GM21526 (cell line): ENCODE results near the gene CWC27.

Source experiments
- ATAC-seq: cut with Tn5 transposase; IDR thresholded peaks from one replicate; pipeline ENCODE4 v1.9.1; 2021; ENCODE audit warnings: moderate library complexity; ENCODE audit not compliant: unreplicated experiment, low FRiP score

CWC27 gene

DNA sequence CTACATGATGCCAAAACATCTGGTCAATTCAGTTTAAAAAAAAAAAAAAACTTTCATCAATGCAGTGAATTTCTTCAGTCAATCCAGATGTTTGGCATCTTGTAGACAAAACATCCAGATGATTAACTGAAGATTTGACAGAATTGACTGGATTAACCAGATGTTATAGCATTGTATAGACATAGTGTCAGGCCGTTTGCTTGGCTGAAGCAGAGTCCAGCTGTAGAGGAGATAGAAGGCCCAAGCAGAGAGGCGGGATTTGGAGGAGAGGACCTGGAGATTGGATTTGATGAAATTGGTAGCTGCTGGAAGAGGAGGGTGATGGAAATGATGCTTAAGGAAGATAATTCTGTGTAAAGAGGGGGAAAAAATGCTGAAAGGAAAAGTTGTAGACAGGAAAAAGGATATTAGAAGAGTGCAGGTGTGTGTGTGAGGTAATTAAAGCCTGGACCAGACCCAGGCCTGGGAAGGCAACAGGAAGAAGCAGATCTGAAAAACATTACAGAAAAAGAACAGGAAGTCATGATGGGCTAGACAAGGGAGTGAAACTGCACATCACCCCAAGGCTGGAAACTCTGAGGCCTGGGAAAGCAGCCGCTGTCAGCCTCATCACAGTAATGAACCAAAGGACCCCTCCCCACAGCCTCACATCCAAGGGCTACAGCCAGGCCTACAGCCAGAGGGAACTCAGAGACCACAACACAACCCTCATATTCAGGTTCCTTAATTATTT is 258.3 kb downstream of the CWC27 start:
- ATAC-seq, result no peak

DNA sequence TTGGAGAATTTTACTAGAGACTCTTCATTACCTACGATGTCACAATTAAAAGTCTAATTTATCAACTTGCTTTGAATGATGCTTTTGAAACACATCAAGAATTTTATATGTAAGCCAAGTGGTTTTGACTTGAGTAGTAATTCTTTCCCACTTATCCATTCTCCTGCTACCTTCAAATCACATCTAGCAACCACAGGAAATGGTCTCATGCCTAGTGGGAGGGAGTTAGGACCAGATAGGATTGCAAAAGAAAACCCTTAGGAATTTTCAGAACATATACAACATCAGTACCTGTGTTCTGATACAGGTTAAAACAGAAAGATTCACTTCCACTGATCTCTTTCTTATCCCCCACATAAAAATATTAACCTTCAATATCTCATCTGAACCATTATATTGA is 260.4 kb downstream of the CWC27 start:
- no peak for ATAC-seq

DNA sequence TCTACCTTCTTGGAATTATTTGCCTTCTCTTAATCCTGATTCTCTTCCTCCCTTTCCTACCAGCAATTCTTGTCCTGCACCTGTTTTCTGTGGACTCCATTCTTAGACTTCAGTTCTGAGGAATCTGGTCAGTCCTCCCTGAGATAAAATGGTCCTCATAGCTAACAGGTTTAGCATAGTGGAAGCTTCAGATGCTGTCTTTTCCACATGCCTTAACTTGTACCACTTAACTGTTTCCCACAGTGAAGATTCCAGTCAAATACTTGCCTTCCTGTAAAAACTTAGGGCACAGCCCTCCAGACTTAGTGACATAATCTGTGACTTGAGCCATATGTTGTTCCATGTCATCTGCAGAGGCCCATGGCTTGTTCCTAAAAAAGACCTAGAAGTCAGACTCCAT is 261.3 kb downstream of the CWC27 start:
- no peak for ATAC-seq

DNA sequence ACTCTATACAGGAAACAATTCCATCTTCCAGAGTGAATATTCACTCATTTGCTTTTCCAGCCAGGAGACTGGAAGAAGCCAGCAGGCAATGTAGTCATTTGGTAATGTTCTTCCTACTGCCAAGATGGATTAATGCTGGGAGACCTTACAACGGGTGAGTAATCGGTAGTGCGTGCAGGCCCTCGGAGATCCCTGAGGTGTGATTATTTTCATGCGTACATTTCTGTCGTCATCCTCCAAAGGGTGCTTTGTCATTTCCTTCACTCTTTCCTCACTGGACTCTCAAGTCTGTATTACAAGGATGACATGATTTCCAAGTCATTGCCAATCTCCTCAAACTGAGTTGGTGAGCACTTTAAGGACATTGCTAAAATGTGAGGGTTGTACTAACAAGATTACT is 263.5 kb downstream of the CWC27 start:
- no peak for ATAC-seq

DNA sequence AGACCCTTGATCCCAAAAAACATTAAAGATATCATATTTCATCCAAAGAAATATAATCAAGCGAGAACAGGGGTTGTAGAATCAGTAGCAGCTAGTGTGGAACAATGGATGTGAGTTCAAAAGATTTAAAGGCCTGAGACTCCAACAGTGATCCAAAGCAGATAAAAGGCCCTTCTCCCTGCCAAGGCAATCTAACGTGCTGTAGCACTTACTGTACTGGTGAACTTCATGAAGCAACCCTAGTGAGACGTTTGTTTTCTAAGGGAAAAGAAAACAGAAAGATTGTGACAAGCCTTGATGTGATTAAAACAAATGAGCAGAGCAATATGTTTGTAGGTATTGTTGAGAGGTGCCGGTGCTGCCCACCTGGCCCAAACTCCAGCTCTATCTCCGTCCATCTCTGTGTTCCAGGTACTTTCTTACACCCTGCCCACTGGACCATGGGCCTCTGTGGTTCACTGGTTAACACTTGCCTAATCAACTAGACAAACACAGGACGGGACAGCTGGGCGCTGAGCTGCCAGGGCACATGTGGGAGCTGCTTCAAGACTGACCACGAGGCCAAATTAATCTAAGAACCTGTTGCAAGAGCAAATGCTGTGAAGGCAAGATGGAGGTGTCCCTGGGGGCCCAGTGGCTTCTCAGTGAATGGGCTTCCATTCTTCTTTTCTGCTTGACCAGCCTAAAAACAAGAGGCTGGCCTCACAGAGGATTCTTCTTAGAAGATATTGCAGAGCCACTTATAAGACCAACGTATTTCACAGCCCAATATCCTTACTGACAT is 265.5 kb downstream of the CWC27 start:
- ATAC-seq, result no peak

DNA sequence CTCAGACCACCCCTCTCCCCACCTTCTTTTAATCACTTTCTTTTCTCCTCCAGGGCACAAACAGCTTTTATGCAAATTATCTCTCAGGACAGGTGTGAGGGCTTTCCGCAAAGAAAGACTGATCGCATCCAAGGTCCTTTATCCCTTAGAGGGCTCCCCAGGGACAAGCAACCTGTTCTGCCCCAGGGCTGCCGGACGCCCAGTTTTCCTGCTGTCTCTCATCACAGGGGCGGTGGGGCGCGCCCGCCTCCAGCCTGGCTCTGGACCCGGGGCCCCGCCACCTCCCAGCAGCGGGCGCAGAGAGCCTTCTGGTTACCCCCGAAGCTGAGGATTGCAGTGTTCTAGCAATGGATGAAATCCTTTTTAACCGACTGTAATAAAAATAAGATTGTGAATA is 266.1 kb downstream of the CWC27 start:
- no peak for ATAC-seq

DNA sequence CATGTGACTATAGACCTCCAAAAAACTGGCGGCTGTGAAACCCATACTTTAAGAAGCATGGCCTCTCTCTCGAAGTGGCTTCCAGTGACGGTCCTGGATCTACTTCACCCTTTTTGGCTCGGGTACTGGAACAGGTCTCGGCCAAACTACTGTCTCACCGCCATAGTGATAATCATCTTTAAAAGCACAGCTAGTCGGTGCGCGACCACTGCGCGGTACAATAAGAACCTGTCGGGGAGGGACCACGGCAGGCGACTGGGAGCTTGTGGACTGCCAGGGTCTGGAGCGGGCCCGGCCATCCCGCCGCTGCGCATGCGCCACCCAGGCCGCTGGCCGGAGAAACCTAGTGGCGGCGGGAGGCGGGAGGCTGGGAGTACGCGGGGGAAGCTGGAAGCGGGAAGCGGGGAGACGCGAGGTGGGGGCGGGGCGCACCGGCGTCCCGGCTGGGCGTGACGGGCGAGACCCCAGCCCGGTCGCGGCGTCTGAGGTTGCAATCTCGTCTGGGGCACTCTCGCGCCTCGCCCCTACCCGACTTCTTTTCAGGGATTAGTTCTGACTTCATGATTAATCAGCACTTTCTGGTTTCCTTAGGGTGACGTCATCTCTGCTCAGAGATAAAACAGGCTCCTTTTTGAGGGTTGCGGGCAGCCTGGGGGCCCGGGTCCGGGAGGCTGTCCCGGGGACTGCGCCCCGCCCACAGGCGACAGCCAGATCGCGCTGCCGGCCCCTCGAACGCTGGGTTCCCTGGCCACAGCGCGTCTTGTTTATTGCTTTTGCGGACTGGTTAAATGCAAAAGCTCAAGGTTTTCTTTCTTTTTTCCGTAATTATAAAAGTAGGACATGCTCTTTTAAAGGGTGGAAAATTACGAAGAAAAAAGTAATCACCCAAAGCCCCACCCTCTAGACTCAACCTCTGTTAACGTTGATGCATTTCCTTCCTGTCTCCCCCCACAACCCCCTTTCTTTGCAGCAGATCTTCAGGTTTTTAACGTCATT is 266.8 kb downstream of the CWC27 start:
- ATAC-seq, result peak; percentile 83

DNA sequence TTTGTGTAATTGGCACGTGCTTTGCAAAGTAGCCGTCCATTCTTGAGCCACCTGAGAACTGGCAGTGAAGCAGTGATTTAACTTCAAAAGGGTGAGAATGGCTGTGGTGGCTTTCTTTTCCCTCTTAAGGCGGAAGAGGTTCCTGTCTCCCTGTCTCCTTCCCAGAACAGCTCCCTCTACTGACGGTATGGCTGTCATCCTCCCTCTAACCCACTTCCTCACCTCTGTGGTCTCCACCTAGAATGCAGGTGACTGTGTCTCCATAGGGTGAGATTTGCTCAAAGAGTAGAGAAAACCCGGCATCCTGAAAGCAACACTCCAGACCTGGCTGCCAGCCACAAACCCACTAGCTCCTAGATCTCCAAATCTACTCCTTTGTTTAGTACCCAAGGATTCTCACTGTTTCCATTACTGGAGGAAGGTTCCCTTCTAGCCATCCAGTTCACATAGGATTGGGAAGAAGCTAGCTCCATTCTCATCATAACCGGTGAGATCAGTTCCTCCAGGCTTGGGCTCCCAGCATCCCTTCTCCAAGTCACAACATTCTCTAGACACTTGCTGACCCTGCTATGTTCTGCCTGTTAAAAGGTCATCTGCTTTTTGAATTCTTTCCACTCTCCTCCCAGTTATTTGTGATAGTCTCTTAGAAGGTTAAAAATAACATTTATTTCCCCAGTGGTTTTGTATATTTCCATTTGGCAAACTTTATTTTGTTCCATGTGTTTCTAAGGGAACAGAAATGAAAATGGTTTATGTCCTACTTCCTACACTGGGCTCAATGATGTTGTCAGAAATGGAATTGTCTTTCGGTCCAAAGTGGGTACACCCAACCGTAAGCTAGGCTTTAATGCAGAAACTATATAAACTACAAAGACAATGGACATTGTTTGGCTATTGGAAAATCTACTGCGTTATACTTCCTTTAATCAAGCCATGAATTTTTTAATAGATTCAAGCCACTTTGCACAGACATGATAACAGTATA is 269.4 kb downstream of the CWC27 start:
- no peak for ATAC-seq

DNA sequence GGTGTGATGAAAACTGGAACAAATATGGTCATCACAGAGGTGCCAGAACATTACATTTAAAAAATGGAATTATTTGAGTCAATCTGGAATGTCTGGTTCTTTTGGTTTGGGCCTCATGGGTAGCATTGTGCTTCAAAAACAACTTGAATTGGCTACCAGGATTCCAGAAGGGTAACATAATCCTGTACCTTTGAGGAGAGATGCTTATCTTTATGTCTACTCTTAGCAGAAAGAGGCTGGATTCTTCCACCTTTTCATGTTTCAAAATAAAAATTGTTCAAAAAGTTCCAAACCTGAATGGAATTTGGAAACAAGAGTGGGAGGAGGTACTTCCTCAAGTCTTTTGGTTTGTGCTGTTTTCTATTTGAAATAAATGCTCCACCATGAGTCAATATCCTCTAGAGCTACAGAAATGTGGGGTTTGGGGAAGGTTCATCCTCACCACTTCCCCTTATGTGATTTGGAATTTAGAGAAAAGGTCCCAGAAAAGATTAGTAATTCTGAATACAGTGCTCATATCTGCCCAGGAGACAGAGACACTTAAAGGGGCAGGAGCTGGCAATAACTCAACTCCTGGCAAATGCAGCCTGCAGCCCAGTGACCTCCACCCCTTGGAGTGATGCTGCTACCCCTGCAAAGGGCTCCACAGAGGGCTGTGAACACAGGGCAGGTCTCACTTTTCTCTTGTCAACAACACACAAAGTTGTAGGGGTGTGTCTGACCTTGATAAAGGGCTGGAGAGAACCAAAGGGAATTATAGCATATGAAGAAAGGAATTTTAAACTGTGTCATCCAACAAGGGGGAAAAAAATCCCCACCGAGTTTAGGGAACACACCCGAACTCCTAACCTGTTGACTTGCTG is 272.8 kb downstream of the CWC27 start:
- ATAC-seq, result no peak

DNA sequence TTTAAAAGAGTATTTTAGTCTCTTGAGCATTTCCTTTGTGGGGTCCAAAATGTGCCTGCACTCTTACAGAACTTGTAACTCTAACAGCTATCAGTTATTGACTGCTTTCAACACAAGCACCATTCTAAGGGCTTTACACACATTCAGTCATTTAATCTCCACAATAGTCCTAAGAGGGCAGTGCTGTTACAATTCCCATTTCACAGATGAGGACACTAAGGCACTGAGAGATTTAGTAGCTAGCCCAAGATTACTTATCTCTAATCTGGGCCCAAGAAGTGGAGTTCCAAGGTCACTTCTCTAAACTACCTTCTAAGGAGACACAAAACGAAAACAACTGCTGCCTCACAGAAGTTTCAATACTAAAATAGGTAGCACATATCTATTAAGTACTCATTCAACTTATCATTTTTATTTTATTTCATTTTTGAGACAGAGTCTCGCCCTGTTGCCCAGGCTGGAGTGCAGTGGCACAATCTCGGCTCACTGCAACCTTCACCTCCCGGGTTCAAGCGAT is 275.2 kb downstream of the CWC27 start:
- ATAC-seq, result peak; percentile 64

DNA sequence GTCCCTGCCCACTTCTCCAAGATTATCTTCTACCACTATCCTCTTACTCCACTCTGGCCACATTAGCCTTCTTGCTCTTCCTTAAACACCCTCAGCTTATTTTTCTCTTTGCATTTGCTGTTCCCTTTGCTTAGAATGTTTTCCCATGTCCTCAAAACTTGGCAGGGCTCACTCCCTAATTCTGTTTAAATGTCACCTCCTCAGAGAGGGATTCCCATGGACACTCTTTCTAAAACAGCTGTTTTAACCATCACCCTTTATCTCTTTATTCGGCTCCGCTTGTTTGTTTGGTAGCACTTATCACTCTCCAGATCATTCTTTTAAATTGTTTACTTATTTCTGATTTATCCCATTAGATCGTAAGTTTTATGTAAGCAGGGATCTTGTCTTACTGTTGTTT is 278.5 kb downstream of the CWC27 start:
- no peak for ATAC-seq

DNA sequence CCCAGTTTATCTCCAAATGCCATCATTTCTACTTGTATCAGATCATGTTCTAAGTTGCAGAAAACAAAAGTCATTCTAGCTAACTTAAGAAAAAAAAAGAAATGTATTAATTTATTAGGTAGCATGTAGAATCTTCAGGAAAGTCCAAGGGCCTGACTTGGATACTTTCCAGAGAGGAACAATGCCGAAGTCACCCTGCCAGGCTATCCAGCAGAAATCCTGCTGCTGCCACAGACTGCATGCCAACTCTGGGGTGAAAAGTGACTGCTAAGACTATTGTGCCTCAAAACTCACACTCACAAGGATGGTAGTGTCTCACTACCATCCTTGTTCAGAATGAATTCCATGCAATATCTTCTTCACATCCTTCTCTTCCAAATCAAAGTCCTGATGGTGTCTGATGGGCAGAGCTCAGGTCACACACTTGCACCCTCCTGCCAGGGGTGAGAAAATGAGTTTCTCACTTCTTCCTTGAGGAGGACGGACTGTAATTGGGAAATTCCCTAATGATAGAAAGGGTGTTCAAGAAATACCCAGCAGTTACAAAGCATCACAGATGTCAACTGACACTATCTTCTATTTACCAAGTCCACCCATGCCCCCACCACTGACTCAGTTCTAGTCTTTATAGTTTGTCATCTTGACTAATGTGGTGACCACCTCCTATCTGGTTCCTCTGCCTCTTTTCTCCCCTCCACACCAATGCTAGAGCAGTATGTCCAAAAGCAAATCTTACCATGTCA is 279.4 kb downstream of the CWC27 start:
- ATAC-seq, result peak; percentile 37

DNA sequence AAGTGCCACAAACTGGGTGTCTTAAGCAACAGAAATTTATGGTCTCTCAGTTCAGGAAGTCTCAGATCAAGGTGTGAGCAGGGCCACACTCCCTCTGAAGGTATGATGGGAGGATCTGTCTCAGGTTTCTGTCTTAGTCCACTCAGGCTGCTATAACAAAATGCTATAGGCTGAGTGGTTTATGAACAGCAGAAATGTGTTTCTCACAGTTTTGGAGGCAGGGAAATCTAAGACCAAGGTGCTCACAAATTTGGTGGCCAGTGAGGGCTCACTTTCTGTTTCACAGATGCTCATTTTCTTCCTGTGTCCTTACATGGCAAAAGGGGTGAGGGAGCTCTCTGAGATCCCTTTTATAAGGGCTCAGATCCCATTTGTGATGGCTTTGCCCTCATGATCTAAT is 281.4 kb downstream of the CWC27 start:
- no peak for ATAC-seq

DNA sequence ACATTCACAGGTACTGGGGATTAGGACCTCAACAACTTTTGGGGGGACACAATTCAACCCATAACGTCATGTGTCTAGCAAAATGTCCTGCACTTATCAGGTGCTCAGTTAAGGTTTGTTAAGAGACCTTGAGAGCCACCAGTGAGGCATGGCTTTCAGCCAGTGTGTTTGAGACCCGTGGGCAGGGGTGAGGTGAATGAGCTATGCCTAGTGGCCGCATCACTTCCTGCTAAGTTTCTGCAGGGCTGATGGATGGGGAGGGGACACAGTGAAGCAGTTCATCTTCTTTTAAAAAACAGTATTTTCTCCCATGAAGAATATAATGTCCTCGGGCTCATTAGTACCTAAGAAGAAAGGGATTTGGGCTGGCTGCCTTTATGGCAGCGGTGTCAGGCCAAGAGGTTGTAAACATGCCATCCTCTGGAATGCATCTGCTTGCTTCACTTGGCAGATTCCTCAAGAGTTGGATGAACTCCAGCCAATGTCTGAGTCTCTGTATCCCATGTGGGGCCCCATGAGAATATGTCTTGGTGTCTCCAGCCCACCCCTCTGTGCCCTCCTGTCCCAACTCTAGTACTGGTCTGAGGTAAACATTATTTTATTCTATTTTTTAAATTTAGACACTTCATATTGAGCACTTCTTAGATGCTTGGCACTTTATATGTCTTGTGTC is 282.2 kb downstream of the CWC27 start:
- no peak for ATAC-seq

DNA sequence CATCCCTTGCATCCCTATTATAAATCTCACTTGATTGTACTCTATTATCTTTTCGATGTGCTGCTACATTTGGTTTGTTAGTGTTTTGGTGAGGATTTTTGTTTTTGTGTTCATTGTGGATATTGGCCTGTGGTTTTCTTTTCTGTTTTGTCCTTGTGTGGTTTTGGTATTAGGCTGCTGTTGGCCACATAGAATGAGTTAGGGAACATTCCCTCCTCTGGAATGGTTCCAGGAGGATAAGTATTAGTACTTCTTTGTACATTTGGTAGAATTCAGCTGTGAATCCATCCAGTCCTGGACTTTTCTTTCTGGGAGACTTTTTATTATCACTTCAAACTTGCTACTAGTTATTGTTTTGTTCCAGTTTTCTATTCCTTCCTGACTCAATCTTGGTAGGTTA is 287.2 kb downstream of the CWC27 start:
- no peak for ATAC-seq

DNA sequence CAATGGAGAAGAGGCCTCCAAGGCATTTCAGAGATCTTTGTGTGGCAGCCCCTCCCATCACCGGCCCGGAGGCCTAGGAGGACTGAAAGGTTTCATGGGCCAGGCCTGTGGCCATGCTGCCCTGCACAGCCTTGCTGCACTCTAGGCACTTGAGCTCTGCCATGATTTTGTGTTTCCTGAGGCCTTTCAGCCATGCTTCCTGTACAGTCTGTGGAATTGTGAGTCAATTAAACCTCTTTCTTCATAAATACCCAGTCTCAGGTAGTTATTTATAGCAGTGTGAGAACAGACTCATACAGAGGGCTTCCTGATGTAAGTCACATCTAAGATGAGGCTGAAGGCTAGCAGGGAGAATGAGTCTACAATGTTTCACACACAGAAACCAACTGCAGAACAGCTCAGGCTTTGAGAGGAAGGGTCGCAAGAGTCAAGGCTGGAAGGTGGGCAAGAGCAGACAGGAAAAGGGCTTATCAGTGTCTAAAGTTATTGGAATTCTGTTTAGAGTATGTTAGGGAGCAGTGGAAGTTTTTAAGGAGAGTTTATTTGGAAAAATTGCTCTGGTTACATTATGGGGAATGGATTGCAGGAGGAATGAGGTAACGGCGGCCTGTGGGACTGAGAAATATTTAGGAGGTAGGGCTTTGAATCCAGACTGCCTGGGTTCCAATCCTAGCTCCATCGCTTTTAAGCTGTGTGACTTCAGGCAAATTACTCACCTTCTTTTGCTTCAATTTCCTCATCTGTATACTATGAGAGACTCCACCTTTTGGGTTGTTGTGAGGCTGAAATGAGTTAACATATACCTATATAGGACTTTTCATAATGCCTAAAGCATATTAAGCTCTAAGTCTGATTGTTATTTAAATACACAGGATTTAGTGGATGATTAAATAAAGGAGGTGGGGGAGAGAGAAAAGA is 291.2 kb downstream of the CWC27 start:
- no peak for ATAC-seq
